ENCODE results near the gene CASKIN1. TPM values are rescaled to one million over a fixed set of nuclear protein-coding genes. Genes with fewer than 3 reads are reported as not detected.

Gene CASKIN1
- polyA plus RNA-seq, 1 donor (not counting 4 experiments of a cell fraction or from before 2014, with no cell fraction given), result 0.04 TPM

DNA sequence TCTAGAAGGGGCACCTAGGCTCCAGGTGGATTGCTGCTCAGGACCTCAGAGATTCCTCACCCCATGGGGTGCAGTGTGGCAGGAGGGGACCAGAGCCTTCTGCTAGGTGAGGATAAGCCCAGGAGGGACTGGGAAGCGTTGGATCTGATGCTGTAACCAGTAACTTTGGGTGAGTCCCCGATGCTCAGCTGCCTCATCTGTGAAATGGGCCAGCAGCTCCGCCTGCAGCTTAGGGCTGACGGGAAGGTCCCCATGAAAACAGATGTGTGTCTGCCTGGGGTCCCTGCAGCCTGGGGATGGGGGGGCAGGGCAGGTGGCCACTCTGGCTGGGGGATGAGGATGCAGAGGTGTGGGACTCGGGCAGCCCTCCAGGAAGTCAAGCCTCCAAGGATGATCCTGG lies 2.7 kb upstream of the CASKIN1 start:
- Histone ChIP-seq H2AFZ (ENCODE audit: control insufficient read depth, low read length) (no peak overlapping the region), H3K36me3 (ENCODE audit: control insufficient read depth in 2 of 2, extremely low read depth in 1 of 2, insufficient read depth in 2 of 2, low read length in 2 of 2) (no peaks in the 10 kb centered on the region), H3K9me1 (ENCODE audit: control insufficient read depth, extremely low read depth, insufficient read depth, low read length) (no peaks in the 10 kb centered on the region), H4K20me1 (ENCODE audit: control insufficient read depth, extremely low read depth, insufficient read depth, low read length) (no peaks in the 10 kb centered on the region), H3K4me3 (ENCODE audit: control insufficient read depth in 2 of 3, extremely low read depth in 1 of 3, insufficient read depth in 2 of 3, low read depth in 1 of 3, low read length in 3 of 3) (no peak overlapping the region), H3K9ac (ENCODE audit: control insufficient read depth, extremely low read depth, insufficient read depth, low read length) (no peak overlapping the region), H3K79me2 (ENCODE audit: control insufficient read depth, insufficient read depth, low read length) (no peaks in the 10 kb centered on the region), H3K27ac (ENCODE audit: control insufficient read depth, insufficient read depth, low read length) (no peak overlapping the region), H3K4me1 (ENCODE audit: control insufficient read depth, extremely low read depth, insufficient read depth, low read length) (peaks cover 16% of the 10 kb centered on the region), H3K9me3 (ENCODE audit: control insufficient read depth, low read depth, low read length) (no peaks in the 10 kb centered on the region), H3K27me3 (ENCODE audit: control insufficient read depth, extremely low read depth, insufficient read depth, low read length) (peaks cover 28% of the 10 kb centered on the region), H3K4me2 (ENCODE audit: control insufficient read depth, extremely low read depth, insufficient read depth, low read depth, low read length) (no peak overlapping the region)
- dilution Hi-C loops (cut with MboI; ENCODE audit: extremely low pct_ligation_motif_present, low sequenced_read_pairs), result no loop called here
- FAIRE-seq, result no peak
- DNase-seq (ENCODE audit: low read depth, low spot score), result no peak
- TF ChIP-seq EZH2 (IDR thresholded peaks at IDR 0.05; ENCODE audit: low read length), result no peak
- TF ChIP-seq, protein P1, sequence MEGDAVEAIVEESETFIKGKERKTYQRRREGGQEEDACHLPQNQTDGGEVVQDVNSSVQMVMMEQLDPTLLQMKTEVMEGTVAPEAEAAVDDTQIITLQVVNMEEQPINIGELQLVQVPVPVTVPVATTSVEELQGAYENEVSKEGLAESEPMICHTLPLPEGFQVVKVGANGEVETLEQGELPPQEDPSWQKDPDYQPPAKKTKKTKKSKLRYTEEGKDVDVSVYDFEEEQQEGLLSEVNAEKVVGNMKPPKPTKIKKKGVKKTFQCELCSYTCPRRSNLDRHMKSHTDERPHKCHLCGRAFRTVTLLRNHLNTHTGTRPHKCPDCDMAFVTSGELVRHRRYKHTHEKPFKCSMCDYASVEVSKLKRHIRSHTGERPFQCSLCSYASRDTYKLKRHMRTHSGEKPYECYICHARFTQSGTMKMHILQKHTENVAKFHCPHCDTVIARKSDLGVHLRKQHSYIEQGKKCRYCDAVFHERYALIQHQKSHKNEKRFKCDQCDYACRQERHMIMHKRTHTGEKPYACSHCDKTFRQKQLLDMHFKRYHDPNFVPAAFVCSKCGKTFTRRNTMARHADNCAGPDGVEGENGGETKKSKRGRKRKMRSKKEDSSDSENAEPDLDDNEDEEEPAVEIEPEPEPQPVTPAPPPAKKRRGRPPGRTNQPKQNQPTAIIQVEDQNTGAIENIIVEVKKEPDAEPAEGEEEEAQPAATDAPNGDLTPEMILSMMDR (optimal IDR thresholded peaks at IDR 0.05 in 1 of 3, IDR thresholded peaks at IDR 0.05 in 1 of 3, conservative IDR thresholded peaks at IDR 0.05 in 1 of 3; ENCODE audit: extremely low read depth in 1 of 3, insufficient read depth in 2 of 3, low read length in 3 of 3), result no peak

DNA sequence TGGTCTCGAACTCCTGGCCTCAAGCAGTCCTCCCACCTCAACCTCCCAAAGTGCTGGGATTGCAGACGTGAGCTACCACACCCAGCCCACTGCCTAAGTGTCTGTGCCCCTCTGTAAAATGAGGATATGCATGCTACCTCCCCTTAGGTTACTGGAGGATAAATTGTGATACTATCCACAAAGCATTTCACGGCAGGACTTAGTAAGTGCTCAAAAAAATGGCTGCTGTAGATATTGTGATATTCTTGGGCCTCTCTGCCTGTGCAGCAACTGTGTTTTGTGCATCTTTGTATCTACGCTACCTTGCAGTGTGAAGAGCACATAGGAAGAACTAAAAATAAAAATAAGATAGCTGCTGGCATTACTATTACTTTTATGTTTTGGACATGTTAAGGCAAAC lies 1.9 kb upstream of the CASKIN1 start:
- FAIRE-seq (no peak), DNase-seq (ENCODE audit: low read depth, low spot score) (no peak)
- H3K9me1 ChIP-seq (ENCODE audit: control insufficient read depth, extremely low read depth, insufficient read depth, low read length), result no peaks in the 10 kb centered on the region
- no peak overlapping the region for H3K4me3 ChIP-seq (ENCODE audit: control insufficient read depth in 2 of 3, extremely low read depth in 1 of 3, insufficient read depth in 2 of 3, low read depth in 1 of 3, low read length in 3 of 3)
- no peak overlapping the region for H3K4me2 ChIP-seq (ENCODE audit: control insufficient read depth, extremely low read depth, insufficient read depth, low read depth, low read length)
- H3K27me3 ChIP-seq (ENCODE audit: control insufficient read depth, extremely low read depth, insufficient read depth, low read length), result peaks cover 36% of the 10 kb centered on the region
- no peaks in the 10 kb centered on the region for H4K20me1 ChIP-seq (ENCODE audit: control insufficient read depth, extremely low read depth, insufficient read depth, low read length)
- H3K27ac ChIP-seq (ENCODE audit: control insufficient read depth, insufficient read depth, low read length), result no peak overlapping the region
- no peaks in the 10 kb centered on the region for H3K79me2 ChIP-seq (ENCODE audit: control insufficient read depth, insufficient read depth, low read length)
- H3K4me1 ChIP-seq (ENCODE audit: control insufficient read depth, extremely low read depth, insufficient read depth, low read length), result peaks cover 16% of the 10 kb centered on the region
- no peaks in the 10 kb centered on the region for H3K9me3 ChIP-seq (ENCODE audit: control insufficient read depth, low read depth, low read length)
- no peak overlapping the region for H2AFZ ChIP-seq (ENCODE audit: control insufficient read depth, low read length)
- TF ChIP-seq, protein P1 (optimal IDR thresholded peaks at IDR 0.05 in 1 of 3, IDR thresholded peaks at IDR 0.05 in 1 of 3, conservative IDR thresholded peaks at IDR 0.05 in 1 of 3; ENCODE audit: extremely low read depth in 1 of 3, insufficient read depth in 2 of 3, low read length in 3 of 3), result no peak
- no peak for TF ChIP-seq EZH2 (IDR thresholded peaks at IDR 0.05; ENCODE audit: low read length)
- H3K36me3 ChIP-seq (ENCODE audit: control insufficient read depth in 2 of 2, extremely low read depth in 1 of 2, insufficient read depth in 2 of 2, low read length in 2 of 2), result no peaks in the 10 kb centered on the region
- dilution Hi-C loops (cut with MboI; ENCODE audit: extremely low pct_ligation_motif_present, low sequenced_read_pairs), result no loop called here
- no peak overlapping the region for H3K9ac ChIP-seq (ENCODE audit: control insufficient read depth, extremely low read depth, insufficient read depth, low read length)

Measured in keratinocyte (primary cell).